ENCODE data around the gene BCL2A1. TPM values are rescaled to one million over a fixed set of nuclear protein-coding genes. Genes with fewer than 3 reads are reported as not detected.

BCL2A1 gene
- total and polyA plus RNA-seq, 4 donors = 0.50 to 2.9 (median 1.2) TPM

GRCh38 chr15:79944622-79945021 lies 26.4 kb downstream of the BCL2A1 start:
- Histone ChIP-seq H3K4me3 (ENCODE audit: low read depth in 1 of 3, low read length in 3 of 3) (no peak overlapping the region), H3K9ac (ENCODE audit: low read depth in 1 of 2, low read length in 2 of 2) (no peak overlapping the region), H3K9me3 (ENCODE audit: control insufficient read depth in 4 of 4, low read length in 3 of 4) (no peaks in the 10 kb centered on the region), H3K27me3 (ENCODE audit: control insufficient read depth in 4 of 4, insufficient read depth in 4 of 4, low read length in 3 of 4) (no peaks in the 10 kb centered on the region), H3K27ac (ENCODE audit: low read depth in 1 of 2, low read length in 2 of 2) (no peak overlapping the region), H3K4me1 (ENCODE audit: control insufficient read depth in 4 of 4, insufficient read depth in 4 of 4, low read length in 3 of 4) (no peaks in the 10 kb centered on the region), H3K36me3 (ENCODE audit: control insufficient read depth in 4 of 4, insufficient read depth in 3 of 4, low read depth in 1 of 4, low read length in 3 of 4) (no peaks in the 10 kb centered on the region)
- TF ChIP-seq JUND (IDR thresholded peaks at IDR 0.05) (no peak), ZBTB33 (IDR thresholded peaks at IDR 0.05) (no peak), HNF4G (IDR thresholded peaks at IDR 0.05) (no peak), FOXA2 (IDR thresholded peaks at IDR 0.05) (no peak), YY1 (IDR thresholded peaks at IDR 0.05) (no peak), GABPA (IDR thresholded peaks at IDR 0.05 in 1 of 2, conservative IDR thresholded peaks at IDR 0.05 in 1 of 2) (no peak), TAF1 (conservative IDR thresholded peaks at IDR 0.05) (no peak), SP1 (IDR thresholded peaks at IDR 0.05) (no peak), NR2F2 (IDR thresholded peaks at IDR 0.05) (no peak), EGR1 (IDR thresholded peaks at IDR 0.05; ENCODE audit: low read depth in 2 of 2) (no peak), RXRA (IDR thresholded peaks at IDR 0.05) (no peak), MAX (IDR thresholded peaks at IDR 0.05) (no peak), REST (IDR thresholded peaks at IDR 0.05) (no peak), HNF4A (conservative IDR thresholded peaks at IDR 0.05) (no peak), RAD21 (IDR thresholded peaks at IDR 0.05) (no peak), FOXA1 (IDR thresholded peaks at IDR 0.05) (no peak), ATF3 (IDR thresholded peaks at IDR 0.05) (no peak), CTCF (IDR thresholded peaks at IDR 0.05; ENCODE audit: low read depth, low read length, missing input control) (no peak)
- no peak for DNase-seq (ENCODE audit: low spot score)
- WGBS = 80% methylated on average over 7 of the region's 7 CpGs

Data from liver (tissue), 9 donors.